ENCODE measurements around the gene RPN2. TPM values are rescaled to one million over a fixed set of nuclear protein-coding genes. Genes with fewer than 3 reads are reported as not detected.

Gene RPN2
- total and polyA plus RNA-seq, 2 donors = 122 to 137 TPM

GRCh38 chr20:37261714-37262113 lies 82.6 kb downstream of the RPN2 start, which contains the start of gene GHRH:
Gene GHRH (minus strand): TSS chr20:37261814. CDS start chr20:37256889, 4,925 bp downstream.
- no peak within 1 kb of the TSS for H3K4me3 ChIP-seq (ENCODE audit: low read depth, low read length)
- 81% methylated on average over 9 of the region's 9 CpGs for WGBS
- H3K27ac ChIP-seq (ENCODE audit: low read depth) = no peak within 1 kb of the TSS
- no peaks in the 10 kb centered on the region for H3K36me3 ChIP-seq (ENCODE audit: insufficient read depth)
- H3K4me1 ChIP-seq (ENCODE audit: insufficient read depth) = no peaks in the 10 kb centered on the region
- no peak for DNase-seq (ENCODE audit: extremely low spot score)

- Histone ChIP-seq H3K4me1 (ENCODE audit: insufficient read depth) (no peaks in the 10 kb centered on the region), H3K27ac (ENCODE audit: low read depth) (no peak overlapping the region), H3K4me3 (ENCODE audit: low read depth, low read length) (no peak overlapping the region), H3K36me3 (ENCODE audit: insufficient read depth) (no peaks in the 10 kb centered on the region)
- WGBS = 67% methylated on average over 8 of the region's 8 CpGs
- DNase-seq (ENCODE audit: extremely low spot score) = no peak
These were observed 83.4 kb downstream of the RPN2 start for GRCh38 chr20:37262505-37262904.

GRCh38 chr20:37263686-37264085 lies 84.6 kb downstream of the RPN2 start:
- no peak overlapping the region for H3K4me3 ChIP-seq (ENCODE audit: low read depth, low read length)
- H3K27ac ChIP-seq (ENCODE audit: low read depth) = no peak overlapping the region
- no peak for DNase-seq (ENCODE audit: extremely low spot score)
- H3K4me1 ChIP-seq (ENCODE audit: insufficient read depth) = no peaks in the 10 kb centered on the region
- WGBS = 71% methylated on average over 6 of the region's 6 CpGs
- no peaks in the 10 kb centered on the region for H3K36me3 ChIP-seq (ENCODE audit: insufficient read depth)

- Histone ChIP-seq H3K4me3 (ENCODE audit: low read depth, low read length) (no peak overlapping the region), H3K36me3 (ENCODE audit: insufficient read depth) (no peaks in the 10 kb centered on the region), H3K4me1 (ENCODE audit: insufficient read depth) (no peaks in the 10 kb centered on the region), H3K27ac (ENCODE audit: low read depth) (no peak overlapping the region)
- no peak for DNase-seq (ENCODE audit: extremely low spot score)
- WGBS = 94% methylated on average over 4 of the region's 4 CpGs
These were observed 86.0 kb downstream of the RPN2 start for GRCh38 chr20:37265152-37265551.

GRCh38 chr20:37266940-37267666 lies 88.0 kb downstream of the RPN2 start:
- 83% methylated on average over 9 of the region's 9 CpGs for WGBS
- DNase-seq (ENCODE audit: extremely low spot score) = no peak
- no peaks in the 10 kb centered on the region for H3K36me3 ChIP-seq (ENCODE audit: insufficient read depth)

GRCh38 chr20:37267667-37268313 lies 88.7 kb downstream of the RPN2 start:
- no peak overlapping the region for H3K4me3 ChIP-seq (ENCODE audit: low read depth, low read length)
- no peak for DNase-seq (ENCODE audit: extremely low spot score)
- no peaks in the 10 kb centered on the region for H3K4me1 ChIP-seq (ENCODE audit: insufficient read depth)
- 67% methylated on average over 15 of the region's 15 CpGs for WGBS
- no peaks in the 10 kb centered on the region for H3K36me3 ChIP-seq (ENCODE audit: insufficient read depth)
- H3K27ac ChIP-seq (ENCODE audit: low read depth) = no peak overlapping the region

More at GRCh38 chr20:37266940-37267666, 88.0 kb downstream of the RPN2 start:
- no peak overlapping the region for H3K4me3 ChIP-seq (ENCODE audit: low read depth, low read length)
- no peaks in the 10 kb centered on the region for H3K4me1 ChIP-seq (ENCODE audit: insufficient read depth)
- no peak overlapping the region for H3K27ac ChIP-seq (ENCODE audit: low read depth)

GRCh38 chr20:37270576-37271420 lies 91.7 kb downstream of the RPN2 start:
- WGBS = 92% methylated on average over 12 of the region's 12 CpGs
- Histone ChIP-seq H3K36me3 (ENCODE audit: insufficient read depth) (no peaks in the 10 kb centered on the region), H3K4me3 (ENCODE audit: low read depth, low read length) (no peak overlapping the region), H3K4me1 (ENCODE audit: insufficient read depth) (no peaks in the 10 kb centered on the region), H3K27ac (ENCODE audit: low read depth) (no peak overlapping the region)
- no peak for DNase-seq (ENCODE audit: extremely low spot score)

- H3K4me3 ChIP-seq (ENCODE audit: low read depth, low read length) = no peak overlapping the region
- WGBS = 85% methylated on average over 3 of the region's 3 CpGs
These were observed 92.3 kb downstream of the RPN2 start for GRCh38 chr20:37271421-37271768.

GRCh38 chr20:37273988-37274387 lies 94.9 kb downstream of the RPN2 start:
- Histone ChIP-seq H3K27ac (ENCODE audit: low read depth) (no peak overlapping the region), H3K36me3 (ENCODE audit: insufficient read depth) (no peaks in the 10 kb centered on the region), H3K4me3 (ENCODE audit: low read depth, low read length) (no peak overlapping the region), H3K4me1 (ENCODE audit: insufficient read depth) (no peaks in the 10 kb centered on the region)
- DNase-seq (ENCODE audit: extremely low spot score) = no peak
- WGBS = 94% methylated on average over 1 of the region's 1 CpG

More at GRCh38 chr20:37271421-37271768, 92.3 kb downstream of the RPN2 start:
- DNase-seq (ENCODE audit: extremely low spot score) = no peak
- no peaks in the 10 kb centered on the region for H3K36me3 ChIP-seq (ENCODE audit: insufficient read depth)
- H3K4me1 ChIP-seq (ENCODE audit: insufficient read depth) = no peaks in the 10 kb centered on the region
- H3K27ac ChIP-seq (ENCODE audit: low read depth) = no peak overlapping the region

GRCh38 chr20:37274851-37275524 lies 95.9 kb downstream of the RPN2 start:
- Histone ChIP-seq H3K4me1 (ENCODE audit: insufficient read depth) (no peaks in the 10 kb centered on the region), H3K27ac (ENCODE audit: low read depth) (no peak overlapping the region), H3K36me3 (ENCODE audit: insufficient read depth) (no peaks in the 10 kb centered on the region), H3K4me3 (ENCODE audit: low read depth, low read length) (no peak overlapping the region)
- DNase-seq (ENCODE audit: extremely low spot score) = no peak
- WGBS = 53% methylated on average over 5 of the region's 5 CpGs

- peak; percentile 63 for DNase-seq (ENCODE audit: extremely low spot score)
- no peaks in the 10 kb centered on the region for H3K4me1 ChIP-seq (ENCODE audit: insufficient read depth)
- WGBS = 18% methylated on average over 15 of the region's 15 CpGs
- H3K27ac ChIP-seq (ENCODE audit: low read depth) = no peak overlapping the region
- H3K36me3 ChIP-seq (ENCODE audit: insufficient read depth) = no peaks in the 10 kb centered on the region
- H3K4me3 ChIP-seq (ENCODE audit: low read depth, low read length) = no peak overlapping the region
These were observed 97.5 kb downstream of the RPN2 start for GRCh38 chr20:37276494-37277252.

GRCh38 chr20:37277253-37277593 lies 98.1 kb downstream of the RPN2 start:
- no peaks in the 10 kb centered on the region for H3K36me3 ChIP-seq (ENCODE audit: insufficient read depth)
- 59% methylated on average over 2 of the region's 2 CpGs for WGBS
- no peak overlapping the region for H3K27ac ChIP-seq (ENCODE audit: low read depth)
- H3K4me3 ChIP-seq (ENCODE audit: low read depth, low read length) = no peak overlapping the region
- DNase-seq (ENCODE audit: extremely low spot score) = no peak
- no peaks in the 10 kb centered on the region for H3K4me1 ChIP-seq (ENCODE audit: insufficient read depth)
